Lower leg skin (tissue), 3 donors: ENCODE data around the gene TP53BP2.

Experiments used
- POLR2A ChIP-seq, 2 donors: fragments of 450-650 bp; IDR thresholded peaks; one replicate each; pipeline ENCODE4 v1.6.1; 2016 to 2017; ENCODE audit warnings: antibody characterized with exemption in 2 of 2, mild to moderate bottlenecking in 1 of 2, moderate library complexity in 1 of 2
- TF ChIP-seq, protein P1 (sequence below), 3 donors: fragments of 450-650 bp; IDR thresholded peaks; one replicate each; pipeline ENCODE4 v1.5.1; 2016; ENCODE audit warnings: antibody characterized with exemption in 3 of 3, mild to moderate bottlenecking in 3 of 3, moderate library complexity in 2 of 3

DNA sequence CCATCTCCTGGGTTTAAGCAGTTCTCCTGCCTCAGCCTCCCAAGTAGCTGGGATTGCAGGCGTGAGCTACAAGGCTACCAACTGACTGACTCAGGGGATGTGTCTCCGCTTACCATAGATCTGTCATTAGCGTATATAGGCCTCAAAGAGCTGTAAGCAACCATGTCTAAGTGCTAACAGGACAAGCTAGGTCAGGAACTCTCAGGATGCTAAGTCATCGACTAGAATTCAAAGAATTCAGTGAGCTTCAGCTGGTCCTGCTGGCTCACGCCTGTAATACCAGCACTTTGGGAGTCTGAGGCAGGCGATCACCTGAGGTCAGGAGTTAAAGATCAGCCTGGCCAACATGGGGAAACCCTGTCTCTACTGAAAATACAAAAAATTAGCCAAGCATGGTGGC lies 103.9 kb downstream of the TP53BP2 start:
- TF ChIP-seq, protein P1, sequence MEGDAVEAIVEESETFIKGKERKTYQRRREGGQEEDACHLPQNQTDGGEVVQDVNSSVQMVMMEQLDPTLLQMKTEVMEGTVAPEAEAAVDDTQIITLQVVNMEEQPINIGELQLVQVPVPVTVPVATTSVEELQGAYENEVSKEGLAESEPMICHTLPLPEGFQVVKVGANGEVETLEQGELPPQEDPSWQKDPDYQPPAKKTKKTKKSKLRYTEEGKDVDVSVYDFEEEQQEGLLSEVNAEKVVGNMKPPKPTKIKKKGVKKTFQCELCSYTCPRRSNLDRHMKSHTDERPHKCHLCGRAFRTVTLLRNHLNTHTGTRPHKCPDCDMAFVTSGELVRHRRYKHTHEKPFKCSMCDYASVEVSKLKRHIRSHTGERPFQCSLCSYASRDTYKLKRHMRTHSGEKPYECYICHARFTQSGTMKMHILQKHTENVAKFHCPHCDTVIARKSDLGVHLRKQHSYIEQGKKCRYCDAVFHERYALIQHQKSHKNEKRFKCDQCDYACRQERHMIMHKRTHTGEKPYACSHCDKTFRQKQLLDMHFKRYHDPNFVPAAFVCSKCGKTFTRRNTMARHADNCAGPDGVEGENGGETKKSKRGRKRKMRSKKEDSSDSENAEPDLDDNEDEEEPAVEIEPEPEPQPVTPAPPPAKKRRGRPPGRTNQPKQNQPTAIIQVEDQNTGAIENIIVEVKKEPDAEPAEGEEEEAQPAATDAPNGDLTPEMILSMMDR (IDR thresholded peaks at IDR 0.05) = no peak
- no peak for TF ChIP-seq POLR2A (IDR thresholded peaks at IDR 0.05)
